ENCODE data around the gene DDX10.

DDX10 gene

DNA sequence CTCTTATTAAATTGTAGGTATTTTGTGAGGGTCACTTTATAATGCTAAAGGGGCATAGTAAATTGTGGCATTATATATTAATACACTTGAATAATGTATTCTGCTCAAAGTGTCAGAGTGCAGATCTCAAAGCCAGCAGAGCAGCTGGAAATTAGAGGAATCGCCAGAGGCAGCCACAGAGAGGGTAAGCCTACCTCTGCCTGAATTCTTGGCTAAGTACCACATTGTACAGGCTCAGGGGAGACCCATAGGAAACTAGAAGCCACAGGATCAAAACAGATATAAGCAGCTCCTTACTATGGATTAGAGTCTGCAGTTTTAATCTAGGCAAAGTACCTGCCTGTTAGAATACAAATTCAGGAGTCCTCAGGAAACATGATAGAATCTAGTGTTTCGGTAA lies 249.3 kb downstream of the DDX10 start:
- TF ChIP-seq, protein P1, sequence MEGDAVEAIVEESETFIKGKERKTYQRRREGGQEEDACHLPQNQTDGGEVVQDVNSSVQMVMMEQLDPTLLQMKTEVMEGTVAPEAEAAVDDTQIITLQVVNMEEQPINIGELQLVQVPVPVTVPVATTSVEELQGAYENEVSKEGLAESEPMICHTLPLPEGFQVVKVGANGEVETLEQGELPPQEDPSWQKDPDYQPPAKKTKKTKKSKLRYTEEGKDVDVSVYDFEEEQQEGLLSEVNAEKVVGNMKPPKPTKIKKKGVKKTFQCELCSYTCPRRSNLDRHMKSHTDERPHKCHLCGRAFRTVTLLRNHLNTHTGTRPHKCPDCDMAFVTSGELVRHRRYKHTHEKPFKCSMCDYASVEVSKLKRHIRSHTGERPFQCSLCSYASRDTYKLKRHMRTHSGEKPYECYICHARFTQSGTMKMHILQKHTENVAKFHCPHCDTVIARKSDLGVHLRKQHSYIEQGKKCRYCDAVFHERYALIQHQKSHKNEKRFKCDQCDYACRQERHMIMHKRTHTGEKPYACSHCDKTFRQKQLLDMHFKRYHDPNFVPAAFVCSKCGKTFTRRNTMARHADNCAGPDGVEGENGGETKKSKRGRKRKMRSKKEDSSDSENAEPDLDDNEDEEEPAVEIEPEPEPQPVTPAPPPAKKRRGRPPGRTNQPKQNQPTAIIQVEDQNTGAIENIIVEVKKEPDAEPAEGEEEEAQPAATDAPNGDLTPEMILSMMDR (IDR thresholded peaks at IDR 0.05; ENCODE audit: low read depth, low read length), result no peak
- no peak for DNase-seq (ENCODE audit: low read depth in 2 of 2)
- H3K4me3 ChIP-seq (replicated peaks in 1 of 2; ENCODE audit: low read depth in 2 of 2, low read length in 2 of 2), result no peak overlapping the region

DNA sequence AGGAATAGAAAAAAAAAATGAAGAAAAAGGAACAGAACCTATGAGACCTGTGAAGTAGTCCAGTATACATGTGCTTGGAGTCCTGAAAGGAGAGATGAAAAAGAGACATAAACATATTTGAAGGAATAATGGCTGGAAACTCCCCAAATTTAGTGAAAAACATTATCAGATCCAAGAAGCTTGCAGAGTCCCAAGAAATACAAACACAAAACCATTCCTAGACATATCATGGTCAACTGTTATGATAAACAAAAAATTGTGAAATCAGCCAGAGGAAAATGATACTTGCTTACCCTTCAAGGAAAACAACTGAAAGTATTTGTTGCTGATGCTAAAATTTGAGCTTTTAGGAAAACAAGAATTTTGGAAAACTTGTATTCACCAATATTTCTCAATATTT lies 250.1 kb downstream of the DDX10 start:
- TF ChIP-seq, protein P1 (IDR thresholded peaks at IDR 0.05; ENCODE audit: low read depth, low read length), result no peak
- DNase-seq (ENCODE audit: low read depth in 2 of 2), result peak; percentile 40 to 51
- H3K4me3 ChIP-seq (replicated peaks in 1 of 2; ENCODE audit: low read depth in 2 of 2, low read length in 2 of 2), result no peak overlapping the region

DNA sequence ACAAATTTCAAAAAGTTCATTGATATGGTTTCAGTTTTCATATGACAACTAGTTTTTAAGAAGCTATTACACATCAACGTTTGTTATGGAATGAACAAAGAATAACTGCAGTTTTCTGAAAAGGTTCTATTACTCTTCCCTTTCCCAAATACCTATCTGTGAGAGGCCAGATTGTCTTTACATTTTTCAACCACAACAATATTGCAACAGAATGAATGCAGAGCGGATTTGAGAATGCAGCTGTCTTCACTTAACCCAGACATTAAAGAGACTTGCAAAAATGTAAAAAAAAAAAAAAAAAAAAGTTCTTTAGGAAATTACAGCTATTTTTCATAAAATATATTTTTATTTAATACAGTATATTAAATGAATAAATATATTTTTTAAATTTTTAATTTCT lies 250.8 kb downstream of the DDX10 start:
- H3K4me3 ChIP-seq (replicated peaks in 1 of 2; ENCODE audit: low read depth in 2 of 2, low read length in 2 of 2), result no peak overlapping the region
- peak; percentile 29 to 40 for DNase-seq (ENCODE audit: low read depth in 2 of 2)
- TF ChIP-seq, protein P1 (IDR thresholded peaks at IDR 0.05; ENCODE audit: low read depth, low read length), result no peak

DNA sequence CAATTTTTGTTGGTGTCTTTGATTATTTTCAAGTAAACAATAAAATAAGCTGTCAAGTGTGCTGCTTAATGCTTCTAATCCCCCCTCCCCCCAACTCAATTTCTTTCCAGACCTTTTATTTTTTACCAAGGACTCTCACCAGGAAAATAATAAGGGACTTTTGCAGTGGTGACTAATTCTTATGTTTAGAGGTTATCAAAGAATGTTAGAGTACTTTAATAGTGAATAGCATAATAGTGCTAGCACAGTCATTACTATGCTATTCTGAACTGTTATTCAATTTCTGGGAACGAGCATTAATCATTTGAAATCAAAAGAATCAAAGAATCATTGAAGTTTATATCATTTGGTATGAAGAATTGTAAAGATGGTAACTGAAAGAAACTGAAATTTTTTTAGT lies 251.4 kb downstream of the DDX10 start:
- TF ChIP-seq, protein P1 (IDR thresholded peaks at IDR 0.05; ENCODE audit: low read depth, low read length), result no peak
- DNase-seq (ENCODE audit: low read depth in 2 of 2), result peak in 1 of 2 donors; percentile 36
- H3K4me3 ChIP-seq (replicated peaks in 1 of 2; ENCODE audit: low read depth in 2 of 2, low read length in 2 of 2), result no peak overlapping the region

DNA sequence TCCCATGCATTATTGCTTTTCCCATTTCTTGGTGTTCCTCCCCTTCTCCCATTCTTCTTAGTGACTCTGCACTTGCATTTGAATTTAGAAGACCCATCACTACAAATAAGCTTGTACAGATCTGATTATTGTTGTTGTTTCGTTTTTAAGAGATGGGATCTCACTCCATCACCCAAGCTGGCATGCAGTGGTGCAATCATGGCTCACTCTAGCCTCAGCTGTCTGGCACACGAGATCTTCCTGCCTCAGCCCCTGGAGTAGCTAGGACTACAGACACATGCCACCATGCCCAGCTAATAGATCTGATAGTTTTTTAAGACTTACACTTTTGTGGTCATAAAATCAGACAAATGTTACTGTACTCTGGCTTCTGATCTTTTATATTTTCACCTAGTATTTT lies 252.1 kb downstream of the DDX10 start:
- H3K4me3 ChIP-seq (replicated peaks in 1 of 2; ENCODE audit: low read depth in 2 of 2, low read length in 2 of 2), result no peak overlapping the region
- TF ChIP-seq, protein P1 (IDR thresholded peaks at IDR 0.05; ENCODE audit: low read depth, low read length), result no peak
- no peak for DNase-seq (ENCODE audit: low read depth in 2 of 2)

DNA sequence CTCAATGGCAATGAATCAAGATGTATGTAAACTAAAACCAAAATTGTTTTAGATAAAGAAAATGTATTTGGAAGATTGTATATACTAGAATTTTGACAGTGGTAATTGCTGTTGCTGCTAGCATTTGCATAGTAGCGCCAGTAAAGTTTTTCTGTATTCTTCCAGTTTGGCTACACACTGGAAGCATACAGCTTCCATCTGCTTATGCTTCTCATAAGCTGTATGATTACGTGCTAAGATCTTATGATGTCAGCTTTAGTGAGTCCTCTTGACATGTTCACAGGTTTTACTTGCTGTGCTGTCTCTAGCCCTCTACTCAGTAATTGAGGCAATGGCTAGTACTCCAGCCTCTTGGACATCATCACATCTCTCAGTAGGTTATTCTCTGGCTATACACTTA lies 256.3 kb downstream of the DDX10 start:
- TF ChIP-seq, protein P1 (IDR thresholded peaks at IDR 0.05; ENCODE audit: low read depth, low read length), result no peak
- no peak for DNase-seq (ENCODE audit: low read depth in 2 of 2)
- H3K4me3 ChIP-seq (replicated peaks in 1 of 2; ENCODE audit: low read depth in 2 of 2, low read length in 2 of 2), result no peak overlapping the region

DNA sequence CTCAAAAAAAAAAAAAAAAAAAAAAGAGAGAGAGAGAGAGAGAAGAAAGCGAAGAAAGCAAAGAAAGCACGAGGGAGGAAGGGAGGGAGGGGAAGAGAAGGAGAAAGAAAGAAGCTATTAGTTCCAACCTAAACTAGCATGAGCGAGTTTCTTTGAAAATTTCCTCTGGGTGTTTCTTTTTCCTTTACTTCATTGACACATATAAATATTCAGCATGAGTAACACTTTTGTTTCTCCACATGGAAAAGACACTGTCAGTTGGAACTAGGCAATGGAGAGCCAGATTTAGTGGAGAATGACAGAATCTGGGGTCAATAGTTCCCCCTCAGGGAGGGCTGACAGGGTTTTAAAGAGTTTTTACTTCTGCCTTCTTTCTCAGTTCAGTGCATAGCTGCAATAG lies 257.4 kb downstream of the DDX10 start:
- no peak overlapping the region for H3K4me3 ChIP-seq (replicated peaks in 1 of 2; ENCODE audit: low read depth in 2 of 2, low read length in 2 of 2)
- TF ChIP-seq, protein P1 (IDR thresholded peaks at IDR 0.05; ENCODE audit: low read depth, low read length), result no peak
- DNase-seq (ENCODE audit: low read depth in 2 of 2), result no peak

Measured in cardiac fibroblast (primary cell).